Sigmoid colon (tissue), 4 donors: ENCODE data around the gene IGDCC3.

Experiments
- CTCF ChIP-seq, 4 experiments: fragments of 450-650 bp in 3 of 4; fragments of 200-600 bp in 1 of 4; IDR thresholded peaks; one replicate each; pipeline ENCODE4 v1.5.1; 2016 to 2019; ENCODE audit warnings: antibody characterized with exemption in 4 of 4, mild to moderate bottlenecking in 3 of 4, moderate library complexity in 2 of 4
- EP300 ChIP-seq, 4 donors: sonication (generic); formaldehyde crosslinking; IDR thresholded peaks; one replicate each; pipeline ENCODE4 v1.6.1; 2017; ENCODE audit warnings: antibody characterized with exemption in 4 of 4
- POLR2A ChIP-seq, 2 donors: fragments of 450-650 bp; IDR thresholded peaks; one replicate each; pipeline ENCODE4 v1.6.1; 2016; ENCODE audit warnings: antibody characterized with exemption in 2 of 2, mild to moderate bottlenecking in 2 of 2, moderate library complexity in 2 of 2
- POLR2AphosphoS5 ChIP-seq, 4 donors: sonication (generic); formaldehyde crosslinking; IDR thresholded peaks; one replicate each; pipeline ENCODE4 v1.6.1; 2017; ENCODE audit warnings: antibody characterized with exemption in 4 of 4

DNA sequence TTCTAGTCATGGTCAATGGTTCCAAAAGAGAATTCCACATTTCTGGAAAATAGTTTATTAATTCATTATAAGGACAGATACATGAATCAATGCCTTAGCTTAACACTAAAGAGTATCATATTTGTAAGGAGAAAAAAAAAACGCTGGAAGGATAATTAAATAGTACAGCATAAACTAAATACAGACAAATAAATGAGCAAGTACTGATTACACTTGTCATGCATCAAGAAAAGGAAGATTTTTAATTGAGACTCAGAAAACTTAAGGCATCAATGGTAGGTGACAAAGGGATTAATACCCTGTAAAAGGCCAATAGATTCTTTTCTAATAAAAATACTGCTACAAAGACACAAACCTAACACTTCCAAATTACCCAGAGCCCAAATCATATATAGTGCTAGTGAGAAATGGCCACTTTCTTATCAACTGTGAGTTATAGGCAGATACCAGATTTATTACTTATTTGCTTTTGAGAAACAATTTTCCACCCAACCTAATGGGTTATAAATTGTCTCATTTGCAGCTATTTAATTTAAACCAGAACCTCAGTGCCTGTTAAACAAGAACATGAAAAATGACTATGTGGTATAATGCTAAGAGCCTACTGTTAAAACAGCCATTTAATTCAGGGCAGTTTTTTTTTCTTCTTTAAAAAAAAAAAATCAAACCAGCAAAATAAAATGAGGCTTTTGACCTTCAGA is 3.8 kb upstream of the IGDCC3 start:
- TF ChIP-seq EP300 (IDR thresholded peaks at IDR 0.05) = no peak
- TF ChIP-seq CTCF (IDR thresholded peaks at IDR 0.05) = no peak
- no peak for TF ChIP-seq POLR2AphosphoS5 (IDR thresholded peaks at IDR 0.05)
- TF ChIP-seq POLR2A (IDR thresholded peaks at IDR 0.05) = no peak
